Kasumi-1 (cell line): ENCODE data around the gene LRR1.
A peak's percentile ranks its signal among the peaks of the same experiment; 100 is the strongest.
"Not testable (repeated sequence)": the region's sequence is repeated elsewhere in the genome, so short reads cannot be mapped to it uniquely, and the experiment has no call there.

ENCODE experiments used
- DNase-seq, 2 experiments: peaks; one replicate each; lab custom pipeline; 2025; lab: John Stamatoyannopoulos, UW

LRR1 gene

GRCh38 chr14:49623941-49624839 lies 25.4 kb downstream of the LRR1 start:
- DNase-seq: no peak

DNA sequence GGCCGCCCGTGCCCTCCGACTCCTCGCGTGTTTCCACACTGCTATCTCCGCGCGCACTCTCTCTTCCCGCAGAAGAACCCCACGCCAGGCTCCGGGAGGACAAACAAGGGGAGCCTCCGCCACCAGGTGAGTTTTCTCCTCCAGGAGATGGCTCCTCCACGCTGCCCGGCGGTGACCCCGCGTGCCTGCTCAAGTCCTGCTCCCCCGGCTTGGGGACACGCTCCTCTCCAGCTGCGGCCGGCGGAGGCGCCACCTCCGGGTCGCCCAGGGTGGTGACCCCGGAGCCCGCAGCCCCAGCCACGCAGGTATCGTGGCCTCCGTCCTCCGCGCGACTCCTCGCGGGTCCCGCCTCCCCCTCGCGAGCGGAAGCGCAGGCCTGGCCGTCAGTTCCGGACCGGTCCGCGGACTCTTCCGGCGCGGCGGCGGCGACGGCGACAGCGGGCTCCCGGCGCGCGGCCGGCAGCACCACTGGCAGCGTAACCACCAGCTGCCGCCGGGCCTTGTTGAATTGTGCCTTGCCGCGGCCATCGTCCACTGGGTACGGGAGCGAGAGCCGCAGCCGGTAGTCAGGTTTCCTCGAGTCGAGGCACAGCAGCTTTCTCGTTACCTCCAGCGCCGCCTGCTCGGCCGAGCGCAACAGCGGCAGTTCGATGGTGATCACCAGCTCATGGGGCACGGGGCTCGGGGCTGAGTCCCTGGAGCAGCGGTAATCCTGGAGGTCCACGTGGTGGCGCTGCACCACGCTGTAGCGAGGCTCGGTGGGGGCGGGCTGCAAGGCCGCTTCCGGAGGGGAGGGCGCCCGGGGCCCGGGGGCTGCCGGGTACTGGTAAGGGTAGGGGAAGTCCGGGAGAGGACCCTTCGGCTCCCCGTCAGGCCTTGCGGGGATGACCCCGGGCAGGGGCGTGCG lies 35.2 kb downstream of the LRR1 start:
- DNase-seq: peak; percentile 86 to 90

GRCh38 chr14:49634547-49635334 lies 36.0 kb downstream of the LRR1 start, which contains the start of gene DNAAF2:
TSS of gene DNAAF2 (minus strand) at chr14:49635244. CDS start at chr14:49635149, 95 bp downstream.
- DNase-seq: peak; percentile 33 to 54

DNA sequence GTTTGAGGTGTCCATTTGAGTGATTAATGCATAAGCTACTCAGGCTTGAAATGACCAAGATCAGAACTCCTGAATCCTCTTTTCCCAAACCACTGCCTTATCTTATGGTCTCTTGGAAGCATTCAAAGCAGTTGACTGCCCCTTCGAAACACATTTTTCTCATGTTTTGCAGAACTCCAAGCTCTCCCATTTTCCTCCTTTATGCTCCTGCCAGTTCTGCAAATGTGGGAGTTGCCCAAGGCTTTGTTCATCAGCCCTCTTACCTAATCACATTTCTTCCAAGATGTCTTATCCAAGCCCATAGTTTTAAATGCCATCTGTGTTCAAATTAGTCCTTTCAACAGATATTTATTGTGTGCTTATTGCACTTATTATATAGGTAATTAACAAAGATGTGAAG lies 38.1 kb downstream of the LRR1 start:
- no peak for DNase-seq

DNA sequence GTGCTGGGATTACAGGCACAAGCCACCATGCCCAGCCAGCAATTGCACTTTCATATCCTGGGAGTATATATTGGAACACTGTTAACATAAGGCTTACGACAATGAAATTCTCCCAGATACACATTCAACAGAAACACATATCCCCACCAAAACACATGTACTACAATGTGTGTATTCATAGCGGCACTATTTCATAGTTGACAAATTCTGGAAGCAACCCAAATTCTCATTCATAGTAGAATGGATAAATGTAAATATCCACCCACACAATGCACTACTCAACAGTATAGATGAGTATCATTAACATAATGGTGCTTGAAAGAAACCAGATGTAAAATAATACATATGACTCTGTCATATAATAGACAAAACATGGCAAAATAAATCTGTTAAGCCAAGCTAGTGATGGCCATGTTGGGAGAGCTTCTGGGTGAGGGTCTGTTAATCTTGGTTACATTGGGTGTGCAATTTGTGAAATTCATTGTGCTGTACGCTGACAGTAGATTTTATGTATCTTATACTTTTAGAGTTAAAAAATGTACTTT lies 38.9 kb downstream of the LRR1 start:
- DNase-seq: no peak

DNA sequence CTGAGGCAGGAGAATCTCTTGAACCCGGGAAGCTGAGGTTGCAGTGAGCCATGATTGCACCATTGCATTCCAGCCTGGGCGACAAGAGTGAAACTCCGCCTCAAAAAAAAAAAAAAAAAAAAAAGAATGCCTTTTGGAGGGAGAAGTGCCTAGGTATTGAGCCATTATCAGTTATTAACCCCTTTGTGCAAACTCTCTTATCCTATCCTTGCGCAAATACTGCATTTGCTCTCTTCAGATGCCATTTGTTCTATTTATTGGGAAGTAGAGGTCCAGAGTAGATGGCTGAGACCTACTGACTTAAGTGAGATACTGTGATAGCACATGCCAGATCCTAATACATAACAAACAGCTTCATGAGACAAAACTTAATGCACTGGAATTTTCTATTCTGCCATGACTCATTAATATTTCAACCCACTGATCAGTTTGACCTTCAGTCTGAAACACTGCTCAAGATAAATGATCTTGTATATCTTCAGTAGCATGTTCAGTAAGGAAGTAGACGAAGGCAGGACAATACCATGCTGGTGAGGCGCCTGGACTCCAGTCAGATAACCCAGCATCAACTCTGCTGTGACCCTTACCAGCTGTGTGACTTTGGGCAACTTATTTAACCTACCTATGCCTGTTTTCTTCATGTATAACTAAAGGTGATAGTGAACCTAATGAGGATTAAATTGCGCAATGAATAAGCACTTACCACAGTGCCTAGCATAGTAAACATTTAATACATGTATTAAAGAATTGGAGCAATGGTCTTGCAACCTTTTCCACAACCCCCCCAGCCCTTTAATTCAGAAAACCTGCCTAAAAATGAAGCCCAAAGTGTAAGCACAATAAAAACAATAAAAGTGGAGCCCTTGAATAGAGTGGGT lies 42.0 kb downstream of the LRR1 start:
- no peak for DNase-seq

DNA sequence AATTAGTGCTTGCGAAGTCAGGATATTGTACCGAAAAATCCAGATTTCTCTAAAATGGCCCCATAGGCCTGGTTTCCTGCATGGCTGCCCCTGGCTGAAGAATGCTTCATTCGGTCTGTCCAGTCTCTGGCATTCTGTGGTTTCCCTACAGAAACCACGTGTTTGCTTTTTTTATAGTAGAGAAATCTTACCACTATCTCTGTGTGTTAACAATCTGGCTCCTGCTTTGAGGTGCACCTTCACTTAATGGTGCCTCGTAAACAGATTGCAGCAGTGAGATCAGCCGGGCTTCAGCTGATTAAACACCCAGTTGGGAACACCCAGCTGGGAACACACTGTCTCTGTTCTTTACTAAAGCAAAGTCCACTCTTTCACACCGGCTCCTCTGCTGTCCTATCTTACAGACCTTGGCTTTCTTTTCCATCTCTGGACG lies 43.0 kb downstream of the LRR1 start:
- DNase-seq: no peak

DNA sequence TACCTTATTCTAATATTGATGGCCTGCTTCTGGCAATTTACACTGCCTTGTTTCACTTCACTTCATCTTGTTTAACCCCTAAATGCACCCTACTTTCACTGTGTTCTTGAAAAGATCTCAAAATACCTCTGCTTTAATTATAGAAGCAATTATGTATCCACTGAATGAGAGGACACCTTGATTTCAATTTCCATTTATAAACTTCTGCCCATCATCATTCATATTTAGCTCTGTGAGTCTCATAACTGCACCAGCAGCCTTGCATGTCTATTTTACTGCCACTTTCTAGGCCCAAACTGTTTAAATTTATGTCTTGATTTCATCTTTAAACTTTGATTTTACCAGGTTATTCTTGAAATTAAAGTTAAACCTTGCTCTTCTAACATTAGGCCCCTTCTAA lies 43.4 kb downstream of the LRR1 start:
- DNase-seq: no peak

DNA sequence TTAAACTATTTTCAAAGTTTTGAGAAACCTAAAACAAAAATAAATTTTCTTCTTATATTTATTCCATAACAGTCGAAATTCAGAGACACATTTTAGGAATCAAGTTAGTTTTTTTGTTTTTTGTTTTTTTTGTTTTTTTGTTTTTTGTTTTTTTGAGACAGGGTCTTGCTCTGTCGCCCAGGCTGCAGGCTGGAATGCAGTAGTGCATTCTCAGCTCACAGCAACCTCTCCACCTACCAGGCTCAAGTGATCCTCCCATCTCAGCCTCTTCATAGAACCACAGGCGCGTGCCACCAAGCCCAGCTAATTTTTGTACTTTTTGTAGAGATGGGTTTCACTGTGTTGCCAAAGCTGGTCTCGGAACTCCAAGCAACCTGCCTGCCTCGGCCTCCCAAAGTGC lies 54.8 kb downstream of the LRR1 start:
- DNase-seq: no peak

GRCh38 chr14:49654511-49654910 lies 55.8 kb downstream of the LRR1 start:
- DNase-seq: no peak

DNA sequence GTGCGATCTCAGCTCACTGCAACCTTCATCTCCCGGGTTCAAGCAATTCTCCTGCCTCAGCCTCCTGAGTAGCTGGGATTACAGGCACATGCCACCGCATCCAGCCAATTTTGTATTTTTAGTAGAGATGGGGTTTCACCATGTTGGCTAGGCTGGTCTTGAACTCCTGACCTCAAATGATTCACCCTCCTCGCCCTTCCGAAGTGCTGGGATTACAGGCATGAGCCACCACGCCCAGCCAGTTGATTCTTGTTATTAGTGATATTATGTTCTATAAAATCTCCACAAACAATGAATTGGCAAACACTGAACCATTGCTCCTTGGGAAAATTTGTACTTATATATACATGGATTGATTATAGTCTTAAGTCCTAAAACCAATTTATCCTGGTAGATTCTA lies 58.8 kb downstream of the LRR1 start:
- not testable (repeated sequence) for DNase-seq

GRCh38 chr14:49659526-49660455 lies 61.1 kb downstream of the LRR1 start:
- DNase-seq: no peak
